NCI-H345 treated with DMSO at 0.1 percent for 48 hours (cell line): ENCODE measurements around the gene CDHR2.

Experiments used
- DNase-seq: peaks from one replicate; lab custom pipeline; 2025; ENCODE audit not compliant: unreplicated experiment; lab: John Stamatoyannopoulos, UW

The CDHR2 gene, protein sequence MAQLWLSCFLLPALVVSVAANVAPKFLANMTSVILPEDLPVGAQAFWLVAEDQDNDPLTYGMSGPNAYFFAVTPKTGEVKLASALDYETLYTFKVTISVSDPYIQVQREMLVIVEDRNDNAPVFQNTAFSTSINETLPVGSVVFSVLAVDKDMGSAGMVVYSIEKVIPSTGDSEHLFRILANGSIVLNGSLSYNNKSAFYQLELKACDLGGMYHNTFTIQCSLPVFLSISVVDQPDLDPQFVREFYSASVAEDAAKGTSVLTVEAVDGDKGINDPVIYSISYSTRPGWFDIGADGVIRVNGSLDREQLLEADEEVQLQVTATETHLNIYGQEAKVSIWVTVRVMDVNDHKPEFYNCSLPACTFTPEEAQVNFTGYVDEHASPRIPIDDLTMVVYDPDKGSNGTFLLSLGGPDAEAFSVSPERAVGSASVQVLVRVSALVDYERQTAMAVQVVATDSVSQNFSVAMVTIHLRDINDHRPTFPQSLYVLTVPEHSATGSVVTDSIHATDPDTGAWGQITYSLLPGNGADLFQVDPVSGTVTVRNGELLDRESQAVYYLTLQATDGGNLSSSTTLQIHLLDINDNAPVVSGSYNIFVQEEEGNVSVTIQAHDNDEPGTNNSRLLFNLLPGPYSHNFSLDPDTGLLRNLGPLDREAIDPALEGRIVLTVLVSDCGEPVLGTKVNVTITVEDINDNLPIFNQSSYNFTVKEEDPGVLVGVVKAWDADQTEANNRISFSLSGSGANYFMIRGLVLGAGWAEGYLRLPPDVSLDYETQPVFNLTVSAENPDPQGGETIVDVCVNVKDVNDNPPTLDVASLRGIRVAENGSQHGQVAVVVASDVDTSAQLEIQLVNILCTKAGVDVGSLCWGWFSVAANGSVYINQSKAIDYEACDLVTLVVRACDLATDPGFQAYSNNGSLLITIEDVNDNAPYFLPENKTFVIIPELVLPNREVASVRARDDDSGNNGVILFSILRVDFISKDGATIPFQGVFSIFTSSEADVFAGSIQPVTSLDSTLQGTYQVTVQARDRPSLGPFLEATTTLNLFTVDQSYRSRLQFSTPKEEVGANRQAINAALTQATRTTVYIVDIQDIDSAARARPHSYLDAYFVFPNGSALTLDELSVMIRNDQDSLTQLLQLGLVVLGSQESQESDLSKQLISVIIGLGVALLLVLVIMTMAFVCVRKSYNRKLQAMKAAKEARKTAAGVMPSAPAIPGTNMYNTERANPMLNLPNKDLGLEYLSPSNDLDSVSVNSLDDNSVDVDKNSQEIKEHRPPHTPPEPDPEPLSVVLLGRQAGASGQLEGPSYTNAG (N-terminal part only)

DNA sequence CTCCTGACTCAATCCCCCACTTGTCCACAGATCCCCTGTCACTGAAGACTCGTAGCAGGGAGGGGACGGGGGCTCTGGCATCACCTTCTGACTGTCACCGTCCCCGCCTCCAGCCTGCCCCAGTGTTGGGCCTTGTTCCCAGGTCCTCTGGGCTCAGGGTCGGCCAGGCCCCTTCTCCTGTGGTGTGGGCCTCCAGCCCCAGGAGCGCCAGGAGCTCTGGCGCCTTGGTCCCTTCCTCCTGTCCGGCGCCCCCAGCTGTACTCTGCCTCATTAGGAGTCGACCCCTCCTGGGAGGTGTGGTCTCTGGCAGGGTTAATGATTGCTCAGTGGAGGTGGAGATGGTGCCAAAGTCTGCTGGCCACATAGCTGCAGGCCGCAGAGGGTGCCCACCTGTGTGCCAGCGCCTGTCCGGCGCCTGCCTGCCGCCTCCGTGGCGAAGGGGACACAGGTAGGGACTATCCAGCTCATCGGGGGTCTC is at the start of gene CDHR2:
Gene CDHR2 (plus strand): TSS at position 376 of the 478 bp plus-strand sequence. CDS start 16,011 bp downstream, outside the sequence.
- no peak for DNase-seq

DNA sequence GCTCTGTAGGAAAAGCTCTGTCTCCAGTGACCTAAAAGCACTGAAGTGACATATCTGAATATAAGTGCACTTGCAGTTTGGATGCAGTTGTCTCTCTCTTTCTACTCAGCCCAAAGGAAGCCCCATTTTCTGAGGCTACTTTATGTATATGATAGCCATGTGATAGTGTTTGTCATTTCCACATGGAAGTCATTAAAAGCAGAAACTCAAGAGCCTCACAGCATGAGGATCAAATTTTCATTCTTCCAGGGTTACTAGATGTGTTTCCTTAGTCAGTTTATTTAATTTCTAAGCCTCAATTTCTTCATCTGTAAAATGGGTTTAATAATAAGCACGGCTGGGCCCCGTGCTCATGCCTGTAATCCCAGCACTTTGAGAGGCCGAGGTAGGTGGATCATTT is 48.6 kb upstream of the CDHR2 start:
- no peak for DNase-seq

DNA sequence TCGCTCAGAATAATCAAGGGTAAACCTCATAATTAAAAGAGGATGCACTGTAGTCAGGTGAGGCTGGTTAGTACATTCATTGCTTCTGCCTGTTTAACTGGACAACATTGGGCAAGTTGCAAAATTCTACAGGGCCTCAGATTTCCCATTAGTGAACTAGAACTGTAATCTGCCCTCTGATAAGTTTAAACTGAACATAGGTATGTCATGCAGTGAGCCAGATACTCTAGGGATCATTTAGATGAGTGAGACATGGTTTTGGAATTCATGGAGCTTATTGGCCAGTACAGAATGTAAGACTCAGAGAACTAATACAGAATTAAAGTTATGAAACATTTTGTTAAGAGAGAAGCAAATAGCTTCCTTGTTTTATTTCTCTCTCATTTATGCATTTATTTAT is 47.8 kb upstream of the CDHR2 start:
- DNase-seq = no peak

DNA sequence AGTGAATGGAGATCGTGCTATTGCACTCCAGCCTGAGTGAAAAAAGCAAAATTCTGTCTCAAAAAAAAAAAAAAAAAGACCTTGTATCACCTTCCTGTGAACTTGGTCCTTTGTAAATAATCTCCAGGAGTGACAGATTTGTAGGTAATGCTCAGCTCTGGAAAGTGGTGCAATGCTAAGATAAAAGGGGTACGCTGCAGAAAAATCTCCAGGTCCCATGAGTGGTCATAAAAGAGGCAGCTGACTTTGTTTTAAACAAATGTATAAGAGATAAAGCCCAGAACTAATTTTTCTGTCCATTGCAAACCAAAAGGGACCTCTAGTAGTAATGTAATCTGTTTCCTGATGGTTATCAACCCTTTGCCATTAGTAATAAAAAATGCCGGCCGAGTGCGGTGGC is 45.6 kb upstream of the CDHR2 start:
- DNase-seq = no peak

DNA sequence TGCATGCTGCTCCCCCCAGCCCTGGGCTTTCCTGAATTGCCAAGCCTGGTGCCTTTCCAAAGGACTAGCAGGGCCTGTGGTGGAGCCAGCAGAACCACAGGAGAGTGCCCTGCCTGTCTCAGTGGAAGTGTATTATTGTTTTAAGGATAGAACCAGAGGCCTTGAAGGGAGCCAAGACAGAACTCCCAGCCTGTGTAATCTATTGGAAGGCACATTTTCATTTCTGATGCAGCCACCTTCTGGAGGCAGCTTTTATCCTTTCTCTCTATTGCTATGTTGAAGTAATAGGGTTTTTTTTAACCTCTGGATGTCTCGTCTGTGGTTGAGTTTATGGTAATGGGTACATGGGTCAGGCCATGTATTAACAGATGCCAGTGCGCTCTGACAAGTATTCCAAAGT is 41.2 kb upstream of the CDHR2 start:
- no peak for DNase-seq

DNA sequence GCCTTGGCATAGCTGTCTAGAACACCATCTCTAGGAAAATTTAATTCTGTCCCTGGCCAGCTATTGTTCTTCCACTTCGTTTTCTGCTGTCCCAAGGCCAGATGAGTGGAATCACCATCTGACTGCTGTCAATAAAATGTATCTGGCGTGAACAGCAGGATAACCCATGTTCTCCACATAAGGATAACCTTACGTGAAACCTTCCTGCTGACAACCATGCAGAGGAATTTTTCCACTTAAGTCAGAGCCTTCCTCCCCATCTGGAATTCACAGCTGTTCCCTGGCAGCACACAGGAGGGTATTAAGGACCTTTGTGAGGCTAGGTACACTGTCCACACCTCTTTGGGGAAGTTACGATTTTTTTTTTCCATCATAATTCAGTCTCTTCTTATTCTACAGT is 40.5 kb upstream of the CDHR2 start:
- no peak for DNase-seq

DNA sequence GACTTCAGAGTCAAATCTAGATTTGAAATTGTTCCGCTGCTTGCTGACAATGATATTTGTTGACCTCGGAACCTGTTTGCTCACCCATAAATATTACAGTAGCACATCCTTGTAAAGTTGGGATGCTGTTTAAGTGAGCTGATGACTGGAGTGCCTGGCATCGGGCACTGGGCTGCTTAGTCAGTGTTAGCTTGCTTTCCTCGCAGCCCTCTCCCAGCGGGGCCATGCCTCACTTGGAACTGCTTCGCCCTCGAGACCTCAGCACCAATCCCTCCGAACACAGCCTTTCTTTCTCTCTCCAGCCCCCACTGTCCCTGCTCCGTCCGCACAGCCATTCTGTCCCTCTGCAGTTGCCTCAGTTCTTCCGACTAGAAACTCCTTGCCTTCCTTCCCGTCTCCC is 35.4 kb upstream of the CDHR2 start:
- no peak for DNase-seq

DNA sequence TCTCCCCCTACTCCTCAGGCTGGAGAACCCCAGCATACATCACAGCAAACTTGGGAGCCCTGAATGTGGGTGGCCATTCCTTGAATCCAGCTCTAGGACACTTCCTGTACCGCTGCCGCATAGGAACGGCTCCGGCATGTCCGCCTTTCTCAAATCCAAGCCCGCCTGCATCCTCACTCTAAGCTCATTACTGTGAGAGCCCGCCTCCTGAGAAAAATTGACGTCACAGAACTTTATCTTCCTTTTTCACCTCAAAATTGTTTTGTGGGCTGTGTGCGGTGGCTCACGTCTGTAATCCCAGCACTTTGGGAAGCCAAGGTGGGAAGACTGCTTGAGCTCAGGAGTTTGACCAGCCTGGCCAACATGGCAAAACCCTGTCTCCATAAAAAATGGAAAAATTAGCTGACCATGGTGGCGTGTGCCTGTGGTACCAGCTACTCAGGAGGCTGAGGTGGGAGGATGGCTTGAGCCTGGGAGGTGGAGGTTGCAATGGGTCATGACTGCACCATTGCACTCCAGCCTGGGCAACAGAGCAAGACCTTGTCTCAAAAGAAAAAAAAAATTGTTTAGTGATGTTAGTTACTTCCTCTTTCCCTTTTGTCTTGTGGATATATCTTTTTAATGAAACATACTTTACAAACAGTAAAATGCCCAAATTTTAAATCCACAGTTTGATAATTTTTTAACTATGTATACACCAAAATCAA is 34.7 kb upstream of the CDHR2 start:
- DNase-seq = no peak

DNA sequence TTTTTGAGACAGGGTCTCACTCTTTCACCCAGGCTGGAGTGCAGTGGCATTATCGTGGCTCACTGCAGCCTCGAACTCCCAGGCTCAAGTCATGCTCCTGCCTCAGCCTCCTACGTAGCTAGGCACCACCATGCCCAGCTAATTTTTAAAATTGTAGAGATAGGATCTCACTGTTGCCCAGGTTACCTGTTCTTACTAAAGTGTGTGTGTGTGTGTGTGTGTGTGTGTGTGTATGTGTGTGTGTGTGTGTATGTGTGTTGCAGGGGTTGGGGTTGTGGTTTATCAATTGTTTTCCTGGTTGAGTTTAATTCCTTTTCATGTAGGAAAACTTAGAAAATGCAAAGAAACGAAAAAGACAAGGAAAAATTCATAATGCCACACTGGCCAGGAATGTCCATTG is 33.7 kb upstream of the CDHR2 start:
- no peak for DNase-seq

DNA sequence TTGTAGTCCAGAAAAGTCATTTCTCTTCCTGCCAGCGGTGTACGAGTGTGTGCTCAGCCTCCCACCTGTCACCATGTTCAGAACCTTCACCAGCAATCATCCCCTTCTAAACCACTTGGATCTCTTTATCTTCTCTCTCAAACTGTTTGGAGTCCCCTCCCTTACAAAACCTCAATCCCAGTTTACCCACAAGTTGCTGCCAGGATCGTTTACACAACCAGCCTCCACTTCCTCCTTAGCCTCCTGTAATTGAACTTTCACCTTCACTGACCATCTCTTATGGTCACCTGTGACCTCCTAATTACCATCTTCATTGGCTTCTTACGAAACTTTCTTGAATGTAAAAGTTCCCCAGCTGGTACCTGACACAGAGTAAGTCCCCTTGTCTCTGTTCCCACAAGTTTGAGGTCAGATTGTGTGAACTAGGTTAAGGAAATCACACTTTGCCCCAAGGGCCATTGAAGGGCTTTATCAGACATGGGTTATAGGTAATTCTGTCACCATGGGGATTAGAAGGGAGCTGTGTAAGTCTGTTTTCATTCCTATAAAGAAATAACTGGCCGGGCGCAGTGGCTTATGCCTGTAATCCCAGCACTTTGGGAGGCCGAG is 32.0 kb upstream of the CDHR2 start:
- no peak for DNase-seq

DNA sequence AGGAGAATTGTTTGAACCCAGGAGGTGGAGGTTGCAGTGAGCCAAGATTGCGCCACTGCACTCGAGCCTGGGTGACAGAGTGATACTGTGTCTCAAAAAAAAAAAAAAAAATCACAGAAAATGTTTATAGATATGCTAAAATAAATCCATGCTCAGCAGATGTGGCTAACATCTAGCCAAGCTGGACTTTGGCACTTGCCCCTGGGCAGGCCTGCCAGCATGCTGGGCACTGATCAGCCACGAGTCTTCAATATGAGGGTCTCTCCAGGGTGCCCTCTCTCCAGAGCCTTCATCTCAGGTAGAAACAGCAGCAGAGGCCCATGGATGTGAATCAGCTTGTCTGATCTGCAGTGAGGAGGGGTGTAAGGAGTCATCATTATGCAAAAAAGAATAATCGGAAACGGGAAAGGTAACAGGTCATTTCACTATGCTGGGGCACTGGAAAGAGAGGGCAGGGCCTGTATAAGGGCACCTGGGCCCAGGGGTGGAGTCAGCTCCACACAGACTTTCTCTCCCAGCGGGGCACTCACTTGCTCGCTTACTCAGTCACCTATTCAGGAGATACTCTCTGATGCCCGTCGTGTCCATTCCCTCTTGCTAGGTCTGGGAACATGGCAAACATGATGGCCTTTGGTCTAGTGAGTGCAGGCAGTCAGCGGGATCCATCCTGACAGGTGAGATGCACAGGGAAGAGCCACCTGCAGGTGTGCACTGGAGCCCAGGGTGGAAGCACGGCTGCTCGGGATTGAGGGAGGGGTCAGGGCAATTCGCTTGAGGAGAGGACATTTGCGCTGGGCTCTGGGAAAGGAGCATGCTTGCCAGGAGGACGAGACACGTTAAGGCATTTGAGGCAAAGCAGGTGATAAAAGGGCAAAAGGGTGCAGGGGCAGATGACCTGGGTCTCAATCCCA is 29.1 kb upstream of the CDHR2 start:
- DNase-seq = no peak

DNA sequence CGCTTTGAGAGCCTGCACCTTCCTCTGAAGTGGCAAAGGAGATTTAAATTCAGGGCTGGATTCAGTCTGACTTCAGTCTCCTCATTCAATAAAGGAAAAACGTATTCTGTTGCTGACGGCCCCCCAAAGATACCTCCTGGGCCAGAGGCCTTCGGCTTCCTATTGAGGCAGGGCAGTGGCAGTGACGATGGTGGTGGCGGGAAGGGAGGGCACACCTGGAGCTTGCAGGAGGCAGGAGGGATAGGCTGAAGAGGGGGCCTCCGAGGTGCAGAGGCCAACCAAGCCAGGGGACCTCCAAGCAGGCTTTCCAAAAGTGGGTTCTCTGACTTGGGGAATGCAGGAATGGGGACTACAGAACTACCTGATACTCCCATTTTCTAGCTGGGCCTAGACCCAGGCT is 27.9 kb upstream of the CDHR2 start:
- no peak for DNase-seq

DNA sequence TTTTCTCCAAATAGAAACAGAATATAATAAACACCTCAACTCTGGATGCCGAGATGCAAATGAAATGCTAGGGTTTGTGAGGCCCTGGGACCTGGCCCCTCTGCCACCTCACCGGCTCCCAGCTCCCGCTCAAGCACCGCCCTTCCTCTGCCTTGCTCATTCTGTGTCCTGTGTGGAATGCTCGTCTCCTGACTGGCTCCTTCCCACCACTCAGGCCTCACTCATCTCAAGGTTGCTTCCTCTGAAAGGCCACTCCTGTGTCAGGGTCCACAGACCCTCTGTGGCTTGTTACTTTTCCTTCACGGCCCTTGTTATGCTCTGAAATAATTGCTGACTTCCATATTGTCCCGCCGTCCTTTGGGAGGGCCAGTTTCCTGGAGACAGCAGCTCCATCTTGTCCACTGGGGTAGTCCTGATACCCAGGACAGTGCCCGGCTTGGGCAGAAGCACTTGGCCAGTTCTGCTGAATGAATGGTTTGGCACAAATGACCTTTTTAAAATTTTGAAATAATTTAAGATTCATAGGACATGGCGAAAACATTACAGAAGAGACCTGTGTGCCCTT is 27.4 kb upstream of the CDHR2 start:
- DNase-seq = no peak

DNA sequence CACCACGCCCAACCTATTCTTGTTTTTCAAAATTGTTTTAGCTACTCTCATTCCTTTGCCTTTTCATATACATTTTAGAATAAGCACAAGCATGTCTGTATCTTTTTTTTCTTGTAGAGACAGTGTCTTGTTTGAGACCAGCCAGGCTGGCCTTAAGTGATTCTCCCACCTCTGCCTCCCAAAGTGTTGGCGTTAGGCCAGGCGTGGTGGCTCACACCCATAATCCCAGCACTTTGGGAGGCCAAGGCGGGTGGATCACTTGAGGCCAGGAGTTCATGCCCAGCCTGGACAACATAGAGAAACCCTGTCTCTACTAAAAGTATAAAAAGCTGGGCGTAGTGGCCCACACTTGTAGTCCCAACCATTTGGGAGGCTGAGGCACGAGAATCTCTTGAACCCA is 25.0 kb upstream of the CDHR2 start:
- no peak for DNase-seq

DNA sequence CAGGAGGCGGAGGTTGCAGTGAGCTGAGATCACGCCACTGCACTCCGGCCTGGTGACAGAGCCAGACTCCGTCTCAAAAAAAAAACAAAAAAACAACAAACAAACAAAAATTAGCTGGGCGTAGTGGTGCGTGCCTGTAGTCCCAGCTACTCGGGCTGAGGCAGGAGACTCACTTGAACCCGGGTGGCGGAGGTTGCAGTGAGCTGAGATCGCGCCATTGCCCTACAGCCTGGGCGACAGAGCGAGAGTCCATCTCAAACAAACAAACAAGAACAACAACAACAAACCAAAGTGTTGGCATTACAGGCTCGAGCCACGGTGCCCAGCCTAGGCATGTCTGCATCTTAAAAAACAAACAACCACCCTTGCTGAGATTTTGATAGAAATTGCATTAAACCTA is 24.2 kb upstream of the CDHR2 start:
- no peak for DNase-seq

DNA sequence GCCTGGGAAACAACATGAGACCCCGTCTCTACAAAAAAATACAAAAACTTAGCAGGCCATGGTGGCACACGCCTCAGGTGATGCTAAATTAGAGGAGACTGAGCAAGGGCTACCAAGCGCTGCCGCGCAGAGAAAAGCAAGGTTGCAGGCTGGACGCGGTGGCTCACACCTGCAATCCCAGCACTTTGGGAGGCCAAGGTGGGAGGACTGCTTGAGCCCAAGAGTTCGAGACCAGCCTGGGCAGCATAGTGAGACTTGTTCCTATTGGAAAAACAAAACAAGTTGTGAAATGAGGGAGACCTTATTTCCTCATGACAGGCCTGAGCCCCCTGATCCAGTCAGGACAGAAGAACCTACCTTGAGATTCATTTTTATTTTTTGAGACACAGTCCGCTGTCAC is 23.5 kb upstream of the CDHR2 start:
- no peak for DNase-seq

DNA sequence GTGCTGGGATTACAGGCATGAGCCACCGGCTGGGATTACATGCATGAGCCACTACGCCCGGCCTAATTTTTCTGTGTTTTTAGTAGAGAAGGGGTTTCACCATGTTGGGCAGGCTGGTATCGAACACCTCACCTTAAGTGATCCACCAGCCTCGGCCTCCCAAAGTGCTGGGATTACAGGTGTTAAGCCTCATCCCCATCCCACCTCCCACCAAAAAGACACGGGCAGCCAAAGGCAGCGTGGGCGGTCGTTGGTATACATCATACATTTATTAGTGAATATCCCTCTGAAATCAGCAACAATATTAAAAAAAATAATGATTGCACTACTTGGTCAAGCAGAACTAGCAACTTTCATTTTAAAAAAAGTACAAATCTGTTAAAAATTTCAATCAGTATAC is 22.7 kb upstream of the CDHR2 start:
- no peak for DNase-seq

DNA sequence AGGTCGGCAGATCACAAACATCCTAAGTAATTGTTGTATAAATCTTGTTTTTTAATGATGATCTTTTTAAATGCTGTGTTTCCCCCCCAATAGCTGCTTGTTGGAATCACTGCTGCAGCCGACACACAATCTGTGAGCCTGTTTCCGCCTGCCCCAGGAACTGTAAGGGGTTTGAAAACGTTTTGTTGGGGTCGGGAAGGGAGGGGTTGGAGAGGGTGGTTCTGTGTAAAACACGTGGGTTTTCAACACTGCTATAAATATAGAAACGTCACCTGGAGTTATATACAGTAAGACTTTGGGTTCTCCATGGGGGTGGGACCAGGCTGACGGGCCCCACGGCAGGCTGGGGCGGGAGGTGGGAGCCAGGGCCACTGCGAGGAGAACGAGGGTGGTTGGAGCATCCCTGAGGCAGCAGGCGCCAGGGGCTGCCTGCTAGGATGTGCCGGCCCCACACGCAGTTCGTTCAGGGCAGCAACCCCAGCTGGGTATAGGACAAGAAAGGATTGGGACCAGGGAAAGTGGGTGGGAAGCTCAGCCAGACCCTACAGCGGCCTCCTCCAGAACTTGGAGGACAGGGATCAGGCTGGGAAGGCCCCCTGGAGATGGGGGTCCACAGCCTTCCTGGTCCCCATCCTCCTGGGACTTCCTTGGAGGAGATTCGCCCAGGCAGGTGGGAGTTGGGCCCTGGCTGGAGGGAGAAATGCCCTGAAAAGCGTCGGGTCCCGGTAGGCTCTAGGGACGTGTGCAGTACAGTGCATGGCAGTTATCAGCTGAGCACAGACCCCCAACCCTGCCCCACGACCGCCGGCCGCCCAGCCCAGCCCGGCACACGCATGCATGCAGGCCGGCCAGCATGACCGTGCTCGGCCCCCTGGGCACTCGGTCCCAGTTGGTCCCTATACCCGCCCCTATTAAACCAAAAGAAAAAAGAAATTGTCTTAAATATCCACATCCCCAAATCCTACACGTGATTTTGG is 21.6 kb upstream of the CDHR2 start:
- no peak for DNase-seq
